ENCODE results near the gene ITM2C. TPM values are rescaled to one million over a fixed set of nuclear protein-coding genes. Genes with fewer than 3 reads are reported as not detected.

ITM2C gene
- total and polyA plus RNA-seq, 9 of the 15 experiments (the other 6 are each of a cell fraction or from before 2014, with no cell fraction given): 0.49 to 58.8 (median 21.5) TPM

GRCh38 chr2:230868947-230869913 is 4.5 kb downstream of the ITM2C start:
- no peak overlapping the region for H3K4me2 ChIP-seq (ENCODE audit: insufficient read depth, low read length)
- H3K4me3 ChIP-seq: no peak overlapping the region
- no peaks in the 10 kb centered on the region for H3K9me3 ChIP-seq (replicated peaks; ENCODE audit: control insufficient read depth, insufficient read depth, low read depth, low read length)
- H3K27ac ChIP-seq (ENCODE audit: extremely low read depth, low read depth, low read length): no peak overlapping the region
- H3K36me3 ChIP-seq (ENCODE audit: control insufficient read depth, insufficient read depth, low read length): no peaks in the 10 kb centered on the region
- intact Hi-C loops (cut with micrococcal nuclease) (no loop called here), in situ Hi-C loops (cut with MboI) (no loop called here)
- peaks cover 0 to 44% of the 10 kb centered on the region in 2 experiments; a peak in 3 of 5 replicates for H3K4me1 ChIP-seq (replicated peaks in 1 of 2; ENCODE audit: control insufficient read depth in 2 of 2, insufficient read depth in 2 of 2, low read length in 2 of 2)
- DNase-seq (ENCODE audit: extremely low read depth in 1 of 4, low spot score in 3 of 4): no peak
- ATAC-seq: no peak
- no peaks in the 10 kb centered on the region for H3K27me3 ChIP-seq (ENCODE audit: control insufficient read depth in 2 of 2, insufficient read depth in 2 of 2, low read length in 2 of 2)
- H3K9ac ChIP-seq (ENCODE audit: insufficient read depth in 1 of 2, low read depth in 2 of 2, low read length in 2 of 2): no peak overlapping the region; a peak in 1 of 4 replicates
- POLR2A ChIA-PET: interaction anchor here (1.2 kb wide), 1 partner anchor 9 kb away, joined by 4 read pairs; no protein-coding TSS in a partner anchor
- FAIRE-seq: no peak
- BruUV-seq (replicated peaks): no TSS peak
- 53% methylated on average over 11 of the region's 19 CpGs for WGBS (ENCODE audit: insufficient coverage, low coverage, missing lambda C conversion rate)
- no peak overlapping the region for H2AFZ ChIP-seq (ENCODE audit: low read depth, low read length)
- H4K20me1 ChIP-seq (replicated peaks; ENCODE audit: control insufficient read depth, insufficient read depth, low read length): peaks cover 9% of the 10 kb centered on the region
- CTCF ChIA-PET (ENCODE audit: low intra/inter-chr PET ratio): no interaction called here
- peaks cover 4% of the 10 kb centered on the region; the same call in 1 of the 3 replicates for H3K79me2 ChIP-seq (ENCODE audit: control insufficient read depth, insufficient read depth, low read length)
- no peaks in the 10 kb centered on the region for H3K9me1 ChIP-seq (ENCODE audit: control insufficient read depth, insufficient read depth, low read length)
- no peak for TF ChIP-seq TGIF2 (CRISPR knock-in tag; IDR thresholded peaks at IDR 0.05)
- no peak for TF ChIP-seq ARID1B (IDR thresholded peaks at IDR 0.05)
- TF ChIP-seq CREB1 (IDR thresholded peaks at IDR 0.05): no peak
- TF ChIP-seq CREB1 (CRISPR knock-in tag; IDR thresholded peaks at IDR 0.05): no peak
- no peak for TF ChIP-seq ESRRA (IDR thresholded peaks at IDR 0.05; ENCODE audit: borderline replicate concordance, low read depth)
- TF ChIP-seq CBFA2T3 (IDR thresholded peaks at IDR 0.05): no peak
- TF ChIP-seq HMG20A (CRISPR knock-in tag; conservative IDR thresholded peaks at IDR 0.05): no peak
- TF ChIP-seq ZBTB17 (CRISPR knock-in tag; IDR thresholded peaks at IDR 0.05): no peak
- TF ChIP-seq DACH1 (IDR thresholded peaks at IDR 0.05; ENCODE audit: partially characterized antibody): no peak
- TF ChIP-seq E2F3 (CRISPR knock-in tag; IDR thresholded peaks at IDR 0.05): no peak
- TF ChIP-seq UBTF (IDR thresholded peaks at IDR 0.05; ENCODE audit: borderline replicate concordance in 1 of 2, low read depth in 2 of 2, low read length in 2 of 2): no peak
- TF ChIP-seq KAT7 (CRISPR knock-in tag; IDR thresholded peaks at IDR 0.05; ENCODE audit: borderline replicate concordance): no peak
- no peak for TF ChIP-seq CLOCK (CRISPR knock-in tag; IDR thresholded peaks at IDR 0.05; ENCODE audit: borderline replicate concordance)
- TF ChIP-seq LEF1 (IDR thresholded peaks at IDR 0.05): no peak
- TF ChIP-seq BHLHE40 (IDR thresholded peaks at IDR 0.05; ENCODE audit: low read length): no peak
- no peak for TF ChIP-seq NCOA1 (IDR thresholded peaks at IDR 0.05; ENCODE audit: low read depth)
- TF ChIP-seq ZNF408 (CRISPR knock-in tag; IDR thresholded peaks at IDR 0.05; ENCODE audit: low read depth): no peak
- no peak for TF ChIP-seq JUND (IDR thresholded peaks at IDR 0.05; ENCODE audit: borderline replicate concordance, low read depth, low read length)
- TF ChIP-seq JUND (tag; IDR thresholded peaks at IDR 0.05; ENCODE audit: borderline replicate concordance, low read depth, low read length): no peak
